ENCODE results near the gene ADD2. TPM values are rescaled to one million over a fixed set of nuclear protein-coding genes. Genes with fewer than 3 reads are reported as not detected.

ADD2 gene
- total and polyA plus RNA-seq, 7 donors, result 0.09 to 2.6 (median 0.85) TPM

DNA sequence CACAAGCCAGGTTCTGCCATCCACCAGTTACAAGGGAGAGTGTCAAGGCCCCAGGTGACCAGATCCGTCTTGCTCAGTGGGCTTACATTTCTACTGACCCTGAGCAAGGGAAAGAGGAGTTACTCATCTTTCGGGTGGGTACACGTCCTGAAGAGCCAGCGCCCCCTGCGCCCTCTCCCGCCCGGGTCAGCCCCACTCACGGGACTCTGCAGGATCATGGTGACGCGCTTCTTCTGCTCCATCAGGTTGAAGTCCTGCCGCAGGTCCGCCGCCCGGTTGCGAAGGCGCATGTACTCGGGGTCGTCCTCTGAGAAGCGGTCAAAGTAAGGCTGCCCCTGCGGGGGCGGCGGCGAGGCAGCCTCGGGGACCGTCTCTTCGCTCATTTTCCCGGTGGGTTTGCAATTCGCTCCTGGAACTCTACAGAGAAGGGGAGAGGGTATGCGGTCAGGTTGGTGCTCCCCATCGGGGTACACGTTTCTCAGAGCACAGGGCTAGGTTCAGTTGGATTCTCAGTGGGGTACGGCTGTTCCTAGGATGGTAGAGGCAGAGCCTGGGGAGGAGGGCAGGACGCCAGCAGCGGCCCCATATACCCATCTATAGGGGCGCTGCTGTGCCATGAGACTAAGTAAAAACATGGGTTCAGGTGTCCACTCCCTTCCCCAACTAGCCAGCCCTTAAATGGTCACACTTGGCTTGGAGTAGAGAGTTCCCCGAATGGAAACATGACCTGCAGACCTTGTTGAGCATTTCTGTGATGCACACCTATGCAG is 61.8 kb downstream of the ADD2 start:
- 91 to 94% (median 93%) methylated on average over 36 of the region's 36 CpGs for WGBS, 3 donors
- ATAC-seq, result no peak
- TF ChIP-seq, protein P1, sequence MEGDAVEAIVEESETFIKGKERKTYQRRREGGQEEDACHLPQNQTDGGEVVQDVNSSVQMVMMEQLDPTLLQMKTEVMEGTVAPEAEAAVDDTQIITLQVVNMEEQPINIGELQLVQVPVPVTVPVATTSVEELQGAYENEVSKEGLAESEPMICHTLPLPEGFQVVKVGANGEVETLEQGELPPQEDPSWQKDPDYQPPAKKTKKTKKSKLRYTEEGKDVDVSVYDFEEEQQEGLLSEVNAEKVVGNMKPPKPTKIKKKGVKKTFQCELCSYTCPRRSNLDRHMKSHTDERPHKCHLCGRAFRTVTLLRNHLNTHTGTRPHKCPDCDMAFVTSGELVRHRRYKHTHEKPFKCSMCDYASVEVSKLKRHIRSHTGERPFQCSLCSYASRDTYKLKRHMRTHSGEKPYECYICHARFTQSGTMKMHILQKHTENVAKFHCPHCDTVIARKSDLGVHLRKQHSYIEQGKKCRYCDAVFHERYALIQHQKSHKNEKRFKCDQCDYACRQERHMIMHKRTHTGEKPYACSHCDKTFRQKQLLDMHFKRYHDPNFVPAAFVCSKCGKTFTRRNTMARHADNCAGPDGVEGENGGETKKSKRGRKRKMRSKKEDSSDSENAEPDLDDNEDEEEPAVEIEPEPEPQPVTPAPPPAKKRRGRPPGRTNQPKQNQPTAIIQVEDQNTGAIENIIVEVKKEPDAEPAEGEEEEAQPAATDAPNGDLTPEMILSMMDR (IDR thresholded peaks at IDR 0.05), result no peak
- no peak overlapping the region for H3K27ac ChIP-seq
- no peak overlapping the region for H3K4me3 ChIP-seq
- H3K36me3 ChIP-seq (ENCODE audit: insufficient read depth in 1 of 2, low read depth in 1 of 2), result no peaks in the 10 kb centered on the region
- DNase-seq, result no peak
- H3K4me1 ChIP-seq, result no peaks in the 10 kb centered on the region
- no peaks in the 10 kb centered on the region for H3K27me3 ChIP-seq (ENCODE audit: insufficient read depth in 3 of 3, low read length in 2 of 3)
- intact Hi-C loops (cut with DNase I), result no loop called here
- H3K9me3 ChIP-seq, result no peaks in the 10 kb centered on the region

DNA sequence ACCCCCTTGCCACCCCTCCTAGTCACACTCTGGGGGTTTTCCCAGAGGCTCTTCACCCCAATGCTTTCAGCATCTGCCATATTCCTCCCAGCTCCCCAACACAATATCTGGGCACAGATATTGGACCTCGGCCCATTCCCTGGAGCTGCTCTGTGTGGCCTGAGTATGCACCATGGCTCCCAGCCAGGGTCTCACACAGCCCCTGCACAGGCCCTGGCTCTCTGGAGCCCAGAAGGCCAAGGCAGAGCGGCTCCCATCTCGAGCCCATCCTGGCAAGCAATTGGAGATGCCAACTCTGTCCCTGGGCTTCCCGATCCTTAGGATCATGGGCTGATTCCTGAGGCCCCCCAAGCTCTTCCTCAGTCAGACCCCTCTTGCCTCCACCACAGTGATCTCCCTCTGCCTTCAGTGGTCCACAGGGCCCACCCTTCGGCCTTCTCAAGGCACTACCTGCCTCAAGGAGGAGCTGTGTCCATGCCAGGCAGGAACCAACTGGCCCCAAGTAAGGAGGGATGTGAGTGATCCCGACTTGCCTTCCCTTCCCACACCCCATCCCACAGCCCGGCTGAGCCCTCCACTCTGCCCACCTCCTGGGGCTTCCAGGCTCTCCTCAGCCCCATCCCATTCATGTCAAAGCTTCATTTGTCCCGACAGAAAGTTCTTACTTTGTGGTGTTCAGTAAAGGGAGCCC is 62.7 kb downstream of the ADD2 start:
- TF ChIP-seq, protein P1 (IDR thresholded peaks at IDR 0.05), result no peak
- Histone ChIP-seq H3K4me1 (no peaks in the 10 kb centered on the region), H3K9me3 (no peaks in the 10 kb centered on the region), H3K27me3 (ENCODE audit: insufficient read depth in 3 of 3, low read length in 2 of 3) (no peaks in the 10 kb centered on the region), H3K36me3 (ENCODE audit: insufficient read depth in 1 of 2, low read depth in 1 of 2) (no peaks in the 10 kb centered on the region), H3K4me3 (no peak overlapping the region), H3K27ac (no peak overlapping the region)
- no peak for DNase-seq
- 78 to 83% (median 80%) methylated on average over 8 of the region's 8 CpGs for WGBS, 3 donors
- intact Hi-C loops (cut with DNase I), result no loop called here
- no peak for ATAC-seq

DNA sequence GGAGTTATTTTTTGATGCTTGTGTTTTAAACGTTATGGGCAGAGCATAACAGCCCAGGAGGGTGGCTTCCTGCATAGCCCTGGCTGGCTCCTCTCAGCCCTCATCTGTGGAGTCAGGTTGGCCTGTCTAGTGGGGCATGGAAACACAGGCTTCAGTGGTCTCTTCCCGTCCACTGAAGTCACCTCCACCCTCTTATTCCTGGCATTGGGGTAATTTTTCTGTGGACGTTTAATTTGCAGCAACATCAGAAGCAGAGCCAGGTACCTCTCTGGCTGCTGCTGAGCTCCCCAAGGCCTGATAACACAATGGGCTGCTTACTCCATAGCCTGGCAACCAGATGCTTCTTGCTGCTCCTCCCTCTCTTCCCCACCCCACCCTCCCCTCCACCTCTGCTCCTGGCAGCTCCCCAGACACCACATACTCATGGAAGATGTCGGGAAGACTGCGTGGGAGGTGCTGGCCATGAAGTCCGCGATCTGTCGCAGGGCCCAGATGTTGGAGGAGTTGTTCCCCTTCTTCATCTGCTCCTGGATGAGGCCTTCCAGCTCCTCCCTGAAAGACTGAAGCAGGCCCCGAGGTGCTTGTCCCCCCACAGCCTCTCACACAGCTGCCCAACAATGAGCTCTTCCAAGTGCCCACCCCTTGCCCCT is 64.0 kb downstream of the ADD2 start:
- intact Hi-C loops (cut with DNase I), result no loop called here
- Histone ChIP-seq H3K4me3 (no peak overlapping the region), H3K9me3 (no peaks in the 10 kb centered on the region), H3K4me1 (no peaks in the 10 kb centered on the region), H3K36me3 (ENCODE audit: insufficient read depth in 1 of 2, low read depth in 1 of 2) (no peaks in the 10 kb centered on the region), H3K27ac (no peak overlapping the region), H3K27me3 (ENCODE audit: insufficient read depth in 3 of 3, low read length in 2 of 3) (no peaks in the 10 kb centered on the region)
- 46 to 53% (median 51%) methylated on average over 9 of the region's 9 CpGs for WGBS, 3 donors
- DNase-seq (no peak), ATAC-seq (no peak)
- TF ChIP-seq, protein P1 (IDR thresholded peaks at IDR 0.05), result no peak

DNA sequence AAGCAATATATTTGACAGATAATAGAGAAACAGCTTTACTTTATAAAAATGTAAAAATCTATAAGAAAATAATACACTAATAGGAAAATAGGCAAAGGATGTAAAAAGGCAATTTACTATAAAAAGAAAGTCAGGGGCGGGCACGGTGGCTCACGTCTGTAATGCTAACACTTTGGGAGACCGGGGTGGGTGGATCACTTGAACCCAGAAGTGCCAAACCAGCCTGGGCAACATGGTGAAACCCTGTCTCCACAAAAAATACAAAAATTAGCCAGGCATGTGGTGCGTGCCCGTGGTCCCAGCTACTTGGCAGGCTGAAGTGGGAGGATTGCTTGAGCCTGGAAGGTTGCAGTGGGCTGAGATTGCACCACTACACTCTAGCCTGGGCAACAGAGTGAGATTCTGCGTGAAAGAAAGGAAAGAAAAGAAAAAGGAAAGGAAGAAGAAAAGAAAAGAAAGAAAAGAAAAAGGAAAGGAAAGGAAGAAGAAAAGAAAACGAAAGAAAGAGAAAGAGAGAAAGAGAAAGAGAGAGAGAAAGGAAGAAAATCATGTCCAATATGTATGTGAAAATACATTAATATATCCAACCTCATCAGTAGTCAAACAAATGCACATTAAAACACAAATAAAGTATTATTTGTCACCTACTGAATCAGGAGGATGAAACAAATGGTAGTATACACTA is 65.1 kb downstream of the ADD2 start:
- Histone ChIP-seq H3K9me3 (no peaks in the 10 kb centered on the region), H3K4me1 (no peaks in the 10 kb centered on the region), H3K27ac (no peak overlapping the region), H3K27me3 (ENCODE audit: insufficient read depth in 3 of 3, low read length in 2 of 3) (no peaks in the 10 kb centered on the region), H3K4me3 (no peak overlapping the region), H3K36me3 (ENCODE audit: insufficient read depth in 1 of 2, low read depth in 1 of 2) (no peaks in the 10 kb centered on the region)
- 69 to 78% (median 73%) methylated on average over 8 of the region's 8 CpGs for WGBS, 3 donors
- TF ChIP-seq, protein P1 (IDR thresholded peaks at IDR 0.05), result no peak
- DNase-seq (no peak), ATAC-seq (no peak)
- intact Hi-C loops (cut with DNase I), result no loop called here
